Stimulated activated CD4-positive, alpha-beta T cell treated with anti-CD3 and anti-CD28 coated beads, Interleukin-15, amount 100 ng/mL, for 1 hour (primary cell): Measurements from ENCODE around the gene CDKN2B.

Source experiments
- DNase-seq, 2 donors: peaks; one replicate each; pipeline ENCODE4 v3.0.0-alpha.2; 2020; ENCODE audit warnings: low read depth in 1 of 2, low spot score in 1 of 2

The CDKN2B gene

GRCh38 chr9:22035591-22036011, 26.5 kb upstream of the CDKN2B start:
- DNase-seq = no peak

- DNase-seq = no peak
Observed at GRCh38 chr9:22033012-22033630, 24.0 kb upstream of the CDKN2B start.

DNA sequence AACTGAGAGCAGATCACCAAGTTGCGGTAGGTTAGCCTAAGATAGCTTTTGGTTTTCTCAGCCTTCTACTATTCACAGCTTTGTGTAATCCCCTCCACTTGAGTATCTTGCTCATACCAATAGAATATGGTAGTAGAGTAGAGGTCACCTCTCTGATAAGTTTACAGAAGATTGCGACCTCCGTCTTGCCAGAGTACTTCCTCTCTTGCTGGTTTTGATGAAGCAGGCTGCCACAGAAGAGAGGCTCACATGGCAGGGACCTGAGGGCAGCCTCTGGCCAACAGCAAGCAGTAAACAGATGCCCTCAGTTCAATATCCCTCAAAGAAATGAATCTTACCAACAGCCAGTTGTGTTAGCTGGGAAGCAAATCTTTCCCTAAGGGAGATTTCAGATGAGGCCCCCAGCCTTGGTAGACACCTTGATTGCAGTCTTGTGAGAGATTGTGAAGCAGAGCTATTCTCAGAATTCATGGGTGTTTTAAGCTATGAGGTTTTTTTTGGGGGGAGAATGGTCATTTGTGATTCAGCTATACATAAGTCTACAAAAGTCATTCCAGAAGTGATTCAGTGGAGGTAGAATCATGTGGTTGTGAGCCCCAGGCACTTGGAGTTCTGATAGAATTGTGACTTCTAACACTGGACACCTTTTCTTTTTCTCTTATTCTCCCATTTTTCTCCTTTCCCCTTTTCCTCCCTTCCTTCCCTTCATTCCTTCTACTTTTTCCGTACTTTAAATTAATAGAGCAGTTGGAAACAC, 22.7 kb upstream of the CDKN2B start:
- no peak for DNase-seq

GRCh38 chr9:22030101-22030598, 21.0 kb upstream of the CDKN2B start:
- no peak for DNase-seq

- no peak for DNase-seq
Observed at GRCh38 chr9:22029231-22029630, 20.1 kb upstream of the CDKN2B start.

DNA sequence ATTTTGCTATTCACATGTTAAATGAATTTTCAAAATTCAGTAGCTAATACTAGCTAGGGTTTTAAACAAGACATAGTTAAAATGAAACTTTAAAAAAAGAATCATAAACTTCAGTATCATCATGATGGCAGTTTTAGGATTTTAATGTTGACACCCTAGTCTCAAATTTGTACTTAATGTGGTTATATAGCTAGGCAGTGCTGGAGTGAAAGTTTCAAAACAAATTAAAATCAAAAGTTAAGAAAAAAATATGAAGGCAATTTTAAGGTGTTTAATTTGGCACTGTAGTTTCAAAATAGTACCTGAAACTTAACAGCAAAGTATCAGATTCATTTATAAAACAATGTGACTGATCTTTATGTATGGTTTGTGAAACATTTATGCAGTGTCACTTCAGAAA, 19.3 kb upstream of the CDKN2B start:
- no peak for DNase-seq

- no peak for DNase-seq
Observed at GRCh38 chr9:22026696-22027095, 17.6 kb upstream of the CDKN2B start.

DNA sequence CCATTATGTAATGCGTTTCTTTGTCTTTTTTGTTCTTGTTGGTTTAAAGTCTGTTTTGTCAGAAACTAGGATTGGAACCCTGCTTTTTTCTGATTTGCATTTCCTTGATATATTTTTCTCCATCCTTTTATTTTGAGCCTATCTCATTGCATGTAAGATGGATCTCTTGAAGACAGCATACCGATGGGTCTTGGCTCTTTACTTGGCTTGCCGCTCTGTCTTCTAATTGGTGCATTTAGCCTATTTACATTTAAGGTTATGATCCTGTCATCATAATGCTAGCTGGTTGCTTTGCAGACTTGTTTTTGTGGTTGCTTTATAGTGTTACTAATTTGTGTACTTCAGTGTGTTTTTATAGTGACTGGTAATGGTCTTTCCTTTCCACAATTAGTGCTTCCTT, 13.3 kb upstream of the CDKN2B start:
- DNase-seq = no peak

DNA sequence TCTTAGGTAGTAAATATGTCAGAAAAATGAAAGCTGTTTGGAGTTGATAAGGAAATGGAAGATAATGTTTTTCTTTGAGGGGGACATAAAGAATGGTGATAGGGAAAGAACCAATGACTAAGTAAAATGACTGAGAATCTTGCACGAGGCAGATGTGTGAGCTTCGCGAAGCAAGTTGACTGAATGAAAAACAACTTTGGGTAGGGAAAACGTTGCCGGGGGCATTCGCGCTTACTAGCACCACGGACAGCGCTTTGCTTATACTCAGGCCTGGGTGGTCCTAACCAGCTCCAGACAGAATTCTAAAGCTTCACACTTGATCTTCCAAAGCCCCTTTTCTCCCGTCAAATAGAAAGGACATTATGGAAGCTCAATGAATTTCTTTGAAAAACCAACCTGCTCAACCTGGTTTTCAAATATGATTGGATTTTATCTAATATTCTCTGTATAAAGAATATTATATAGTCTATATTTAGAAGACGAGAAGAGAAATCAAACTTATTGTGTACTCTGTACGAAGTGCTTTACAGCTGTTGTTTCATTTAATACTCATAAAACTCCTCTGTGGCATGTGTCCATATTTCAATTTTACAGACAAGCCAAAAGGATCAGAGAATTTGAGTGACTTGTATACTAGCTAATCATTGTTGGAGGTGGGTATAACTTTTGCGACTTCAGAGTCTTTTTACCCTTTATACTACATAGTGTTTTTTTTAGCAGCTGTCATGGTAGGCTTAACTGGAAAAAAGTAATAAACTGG, 1.9 kb upstream of the CDKN2B start:
- DNase-seq = no peak

- no peak for DNase-seq
Observed at GRCh38 chr9:22009506-22009867, 382 bp upstream of the CDKN2B start.

- DNase-seq = no peak
Observed at GRCh38 chr9:22008384-22008716, 755 bp downstream of the CDKN2B start.

GRCh38 chr9:22005702-22006606, 3.2 kb downstream of the CDKN2B start:
- no peak for DNase-seq

DNA sequence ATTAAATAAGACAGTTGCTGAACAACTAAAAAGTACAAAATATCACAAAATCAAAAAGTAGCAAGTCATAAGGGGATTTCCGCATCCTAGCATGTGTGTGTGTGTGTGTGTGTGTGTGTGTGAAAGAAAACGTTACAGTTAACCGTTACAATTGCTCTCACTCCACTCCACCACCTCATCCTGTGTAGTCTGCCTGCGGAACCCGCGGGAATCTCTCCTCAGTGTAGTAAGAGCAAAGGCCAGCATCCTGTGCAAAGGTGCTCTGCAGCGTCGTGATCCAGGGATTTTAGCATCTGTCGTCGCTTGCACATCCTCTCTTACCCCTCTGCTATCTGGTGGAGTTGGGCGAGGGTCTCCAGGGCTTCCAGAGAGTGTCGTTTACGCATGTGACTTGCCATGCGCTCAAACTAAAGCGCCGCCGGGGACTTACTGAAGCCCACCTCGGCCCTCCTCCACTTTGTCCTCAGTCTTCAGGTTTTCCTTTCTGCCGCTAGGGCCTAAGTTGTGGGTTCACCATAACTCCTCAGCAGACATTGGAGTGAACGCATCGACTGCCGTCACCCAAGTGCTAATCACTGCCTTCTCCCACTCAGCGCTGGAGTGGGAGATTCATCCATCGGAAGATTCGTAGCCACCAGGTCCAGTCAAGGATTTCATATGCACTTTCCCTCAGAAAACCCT, 3.9 kb downstream of the CDKN2B start:
- DNase-seq = no peak

DNA sequence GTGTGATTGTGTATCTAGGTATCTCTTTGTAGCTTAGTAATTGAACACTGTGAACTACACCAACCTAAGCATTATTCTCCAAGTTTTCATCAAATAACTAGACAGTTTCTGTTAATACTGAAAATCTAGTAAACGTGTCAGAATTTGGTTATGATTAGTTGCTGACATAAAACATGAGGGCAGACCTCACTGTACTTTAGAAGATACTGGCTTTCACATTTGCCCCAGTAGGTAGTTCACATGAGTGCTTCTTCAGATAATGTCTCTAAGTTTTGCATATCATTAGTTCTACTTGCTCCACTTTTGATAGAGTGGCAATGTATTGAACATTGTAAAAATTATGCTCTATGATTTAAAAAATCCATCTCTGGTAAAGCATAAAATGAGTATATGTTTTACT, 7.1 kb downstream of the CDKN2B start:
- no peak for DNase-seq

DNA sequence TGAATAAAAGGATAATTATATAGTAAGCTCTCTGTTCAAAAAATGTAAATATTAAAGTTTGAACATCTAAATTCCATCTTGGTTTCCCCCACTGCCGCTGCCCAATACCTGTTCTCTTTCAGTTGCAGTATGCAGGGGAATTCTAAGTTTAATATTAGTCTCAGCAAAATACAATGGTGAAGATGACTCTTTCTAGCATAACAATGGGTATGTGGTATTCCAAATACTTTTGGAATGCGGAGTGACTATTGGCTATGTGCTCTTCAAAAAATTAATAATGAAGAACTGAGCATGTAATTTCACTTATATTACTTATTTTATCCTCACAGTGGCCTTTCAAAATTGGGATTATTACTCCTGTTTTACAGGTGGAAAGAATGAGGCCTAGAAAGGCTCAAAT, 11.1 kb downstream of the CDKN2B start:
- no peak for DNase-seq

- no peak for DNase-seq
Observed at GRCh38 chr9:21997480-21997879, 11.6 kb downstream of the CDKN2B start.

DNA sequence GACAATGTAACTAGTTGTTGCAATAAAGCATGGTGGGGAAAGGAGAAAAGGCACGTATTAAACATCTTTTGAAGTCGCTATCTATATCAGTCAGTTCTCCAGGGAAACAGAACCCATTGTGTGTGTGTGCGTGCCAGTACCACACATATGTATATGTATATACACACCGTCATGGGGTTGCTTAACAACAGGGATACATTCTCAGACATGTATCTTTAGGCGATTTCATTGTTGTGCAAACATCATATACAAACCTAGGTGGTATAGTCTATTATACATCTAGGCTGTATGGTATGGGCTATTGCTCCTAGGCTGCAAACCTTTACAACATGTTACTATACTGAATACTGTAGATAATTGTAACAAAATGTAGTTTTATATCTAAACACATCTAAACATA, 12.2 kb downstream of the CDKN2B start:
- DNase-seq = no peak

DNA sequence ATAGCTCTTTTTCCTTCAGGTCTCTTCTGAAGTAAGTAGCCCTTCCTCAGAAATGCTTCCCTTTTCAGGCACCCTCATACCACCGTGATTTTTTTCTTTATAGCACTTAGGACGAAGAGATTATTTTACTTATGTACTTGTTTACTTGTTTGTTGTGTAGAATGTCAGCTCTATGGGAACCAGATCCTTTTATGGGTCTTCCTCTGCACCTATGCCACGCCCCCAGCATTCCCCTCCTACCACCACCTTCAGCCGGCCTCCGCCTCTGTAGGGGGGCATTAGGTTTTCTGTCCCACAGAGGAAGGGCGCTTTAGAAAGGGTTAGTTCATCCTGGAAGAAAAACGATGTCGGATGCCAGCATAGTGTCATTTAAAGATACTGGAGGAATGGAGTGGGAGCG, 12.7 kb downstream of the CDKN2B start:
- no peak for DNase-seq

GRCh38 chr9:21995666-21996398, 13.3 kb downstream of the CDKN2B start:
- DNase-seq = no peak
